ENCODE results near the gene PCDHGC5. TPM values are rescaled to one million over a fixed set of nuclear protein-coding genes. Genes with fewer than 3 reads are reported as not detected.

Gene PCDHGC5
- 2.0 and 2.2 TPM in 2 replicates for total RNA-seq (2014; rRNA removed; shearing (Covaris generic))

DNA sequence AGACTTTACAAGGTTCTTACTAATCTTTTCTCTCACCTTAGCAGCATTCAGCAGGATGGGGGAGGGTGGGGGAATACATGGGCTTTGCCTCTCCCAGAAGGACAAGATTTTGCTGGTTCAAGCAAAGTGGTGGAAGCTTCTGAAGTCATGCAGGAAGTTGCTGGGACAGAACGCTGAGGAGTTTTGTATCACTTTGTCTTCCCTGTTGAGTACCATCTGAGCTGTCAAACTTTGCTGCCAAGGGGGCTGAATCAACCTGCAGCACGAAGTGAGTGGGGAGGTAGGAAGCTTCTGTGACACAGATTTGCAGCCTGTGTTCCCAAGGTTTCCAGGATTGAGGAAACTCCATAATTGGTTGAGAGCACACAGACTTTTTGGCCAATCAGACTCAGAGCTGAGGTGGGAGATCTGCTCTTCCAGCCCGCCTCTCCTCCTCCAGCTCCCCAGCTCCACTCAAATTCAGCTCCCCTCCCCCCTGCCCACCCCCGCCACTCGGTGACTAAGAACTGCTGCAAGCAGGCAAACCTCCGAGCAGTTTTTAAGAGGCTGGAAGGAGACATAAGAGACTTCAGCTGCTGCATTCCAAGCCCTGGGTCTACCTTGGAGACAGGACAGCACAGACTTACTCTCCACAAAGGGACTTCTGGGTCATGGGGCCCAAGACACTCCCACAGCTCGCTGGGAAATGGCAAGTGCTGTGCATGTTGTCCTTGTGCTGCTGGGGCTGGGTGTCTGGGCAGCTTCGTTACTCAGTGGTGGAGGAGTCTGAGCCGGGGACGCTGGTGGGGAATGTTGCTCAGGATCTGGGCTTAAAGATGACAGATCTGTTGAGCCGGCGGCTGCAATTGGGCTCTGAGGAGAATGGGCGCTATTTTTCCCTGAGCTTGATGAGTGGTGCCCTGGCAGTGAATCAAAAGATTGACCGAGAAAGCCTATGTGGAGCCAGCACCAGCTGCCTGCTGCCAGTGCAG, at the start of gene PCDHGC5:
TSS of gene PCDHGC5 (plus strand) at position 491 of the 971 bp plus-strand sequence. CDS start at position 651, 160 bp downstream.
- DNase-seq (ENCODE audit: low read depth): peak; percentile 88

- peak; percentile 7 for DNase-seq (ENCODE audit: low read depth)
Observed at GRCh38 chr5:141439411-141440141, 49.3 kb upstream of the PCDHGC5 start.

GRCh38 chr5:141440341-141440740, 48.5 kb upstream of the PCDHGC5 start:
- DNase-seq (ENCODE audit: low read depth): no peak

DNA sequence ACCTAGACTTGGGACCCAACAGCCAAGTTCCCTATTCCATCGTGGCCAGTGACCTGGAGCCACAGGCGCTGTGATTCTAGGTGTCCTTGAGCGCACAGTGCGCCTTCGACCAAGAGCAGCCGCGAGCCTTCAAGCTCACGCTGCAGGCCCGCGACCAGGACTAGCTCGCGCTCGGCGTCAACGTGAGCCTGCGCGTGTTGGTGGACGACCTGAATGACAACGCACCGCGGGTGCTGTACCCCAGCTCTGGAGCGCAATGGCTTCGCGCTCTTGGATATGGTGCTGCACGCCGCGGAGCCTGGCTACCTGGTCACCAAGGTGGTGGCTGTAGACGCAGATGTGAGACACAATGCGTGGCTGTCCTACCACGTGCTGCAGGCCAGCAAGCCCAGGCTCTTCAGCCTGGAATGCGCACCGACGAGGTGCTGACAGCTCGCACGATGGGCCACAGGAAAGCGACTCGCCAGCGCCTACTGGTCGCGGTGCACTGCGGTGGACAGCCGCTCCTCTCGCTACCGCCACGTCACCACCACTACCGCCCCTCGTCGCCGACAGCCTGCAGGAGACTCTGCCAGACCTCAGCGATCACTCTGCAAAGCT, 47.2 kb upstream of the PCDHGC5 start:
- DNase-seq (ENCODE audit: low read depth): no peak

DNA sequence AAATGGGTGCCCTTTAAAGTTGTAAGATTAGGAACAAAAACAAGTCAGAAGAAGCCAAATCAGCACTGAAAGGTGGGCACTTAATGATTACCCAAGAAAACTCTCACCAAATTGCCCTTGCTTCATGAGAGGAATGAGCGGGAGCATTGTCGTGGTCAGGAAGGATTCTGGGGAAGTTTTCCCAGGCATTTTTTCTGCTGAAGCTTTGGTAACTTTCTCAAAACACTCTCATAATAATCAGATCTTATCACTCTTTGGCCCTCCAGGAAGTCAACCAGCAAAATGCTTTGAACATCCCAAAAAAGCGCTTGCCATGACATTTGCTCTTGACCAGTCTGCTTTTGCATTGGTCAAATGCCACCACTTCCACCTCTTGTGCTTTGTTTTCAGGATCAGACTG, 23.5 kb upstream of the PCDHGC5 start:
- peak; percentile 55 for DNase-seq (ENCODE audit: low read depth)

DNA sequence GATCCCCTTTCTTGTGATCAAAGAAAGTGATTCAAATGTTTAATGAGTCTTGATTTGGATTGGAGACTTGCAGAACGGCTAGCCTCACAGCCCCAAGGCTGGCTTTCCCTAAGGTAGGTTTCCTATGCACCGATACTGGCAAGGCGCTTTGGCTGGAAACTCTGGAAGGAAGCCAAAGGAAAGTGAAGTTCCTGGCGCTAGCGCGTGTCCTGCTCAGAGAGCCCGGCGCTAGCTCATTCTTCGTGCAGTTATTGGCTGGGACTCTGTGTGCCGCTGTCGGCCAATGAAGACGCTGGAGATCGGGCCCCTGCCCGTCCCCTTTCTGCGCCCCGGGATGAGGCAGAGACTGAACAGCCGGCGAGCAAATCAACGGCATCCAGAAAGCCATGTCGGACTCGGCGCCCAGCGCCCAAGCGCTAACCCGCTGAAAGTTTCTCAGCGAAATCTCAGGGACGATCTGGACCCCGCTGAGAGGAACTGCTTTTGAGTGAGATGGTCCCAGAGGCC, 13.2 kb upstream of the PCDHGC5 start, which contains the start of gene PCDHGC3:
TSS of gene PCDHGC3 (plus strand) at position 342 of the 507 bp plus-strand sequence. CDS start at position 493, 151 bp downstream.
- peak; percentile 96 for DNase-seq (ENCODE audit: low read depth)

GRCh38 chr5:141476132-141476911, 12.6 kb upstream of the PCDHGC5 start:
- DNase-seq (ENCODE audit: low read depth): peak; percentile 80

- DNase-seq (ENCODE audit: low read depth): no peak
Observed at GRCh38 chr5:141477044-141477575, 11.8 kb upstream of the PCDHGC5 start.

DNA sequence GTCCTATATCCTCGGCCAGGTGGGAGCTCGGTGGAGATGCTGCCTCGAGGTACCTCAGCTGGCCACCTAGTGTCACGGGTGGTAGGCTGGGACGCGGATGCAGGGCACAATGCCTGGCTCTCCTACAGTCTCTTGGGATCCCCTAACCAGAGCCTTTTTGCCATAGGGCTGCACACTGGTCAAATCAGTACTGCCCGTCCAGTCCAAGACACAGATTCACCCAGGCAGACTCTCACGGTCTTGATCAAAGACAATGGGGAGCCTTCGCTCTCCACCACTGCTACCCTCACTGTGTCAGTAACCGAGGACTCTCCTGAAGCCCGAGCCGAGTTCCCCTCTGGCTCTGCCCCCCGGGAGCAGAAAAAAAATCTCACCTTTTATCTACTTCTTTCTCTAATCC, 11.1 kb upstream of the PCDHGC5 start:
- no peak for DNase-seq (ENCODE audit: low read depth)

DNA sequence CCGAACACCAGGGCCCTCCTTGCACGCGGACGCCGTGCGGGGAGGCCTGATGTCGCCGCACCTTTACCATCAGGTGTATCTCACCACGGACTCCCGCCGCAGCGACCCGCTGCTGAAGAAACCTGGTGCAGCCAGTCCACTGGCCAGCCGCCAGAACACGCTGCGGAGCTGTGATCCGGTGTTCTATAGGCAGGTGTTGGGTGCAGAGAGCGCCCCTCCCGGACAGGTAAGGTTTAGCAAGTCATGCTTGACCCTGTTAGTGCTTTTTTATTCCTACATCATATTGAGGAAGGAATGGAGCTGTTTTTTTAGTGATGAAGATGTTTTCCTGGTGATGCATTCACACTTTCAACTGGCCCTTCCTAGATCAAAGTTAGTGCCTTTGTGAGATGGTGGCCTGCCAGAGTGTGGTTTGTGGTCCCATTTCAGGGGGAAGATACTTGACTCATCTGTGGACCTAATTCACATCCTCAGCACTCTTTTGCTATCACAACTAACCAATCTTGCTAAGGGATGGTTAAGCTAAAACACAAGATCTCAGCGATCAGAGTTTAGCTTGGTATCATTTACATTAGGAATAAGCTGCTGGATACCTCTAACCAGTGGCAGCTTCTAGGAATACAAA, 10.4 kb upstream of the PCDHGC5 start:
- peak; percentile 52 for DNase-seq (ENCODE audit: low read depth)

DNA sequence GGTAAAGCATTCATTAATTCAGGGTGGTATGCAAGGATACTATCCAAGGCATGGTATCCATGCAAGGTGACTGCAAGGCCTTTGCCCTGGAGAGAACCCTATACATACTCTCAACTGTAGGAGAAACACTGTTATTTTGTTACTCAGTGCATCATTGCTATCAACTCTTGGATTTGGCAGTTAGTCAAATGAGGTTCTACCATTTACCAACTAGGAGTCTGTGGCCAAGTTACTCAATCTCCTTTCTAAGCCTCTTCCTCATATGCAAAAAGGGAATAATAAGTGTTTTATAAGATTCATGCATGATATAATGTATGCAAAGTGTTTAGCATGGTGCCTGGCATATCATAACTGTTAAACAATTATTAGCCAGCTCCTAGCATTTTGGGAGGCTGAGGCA, 9.1 kb upstream of the PCDHGC5 start:
- DNase-seq (ENCODE audit: low read depth): peak; percentile 24

DNA sequence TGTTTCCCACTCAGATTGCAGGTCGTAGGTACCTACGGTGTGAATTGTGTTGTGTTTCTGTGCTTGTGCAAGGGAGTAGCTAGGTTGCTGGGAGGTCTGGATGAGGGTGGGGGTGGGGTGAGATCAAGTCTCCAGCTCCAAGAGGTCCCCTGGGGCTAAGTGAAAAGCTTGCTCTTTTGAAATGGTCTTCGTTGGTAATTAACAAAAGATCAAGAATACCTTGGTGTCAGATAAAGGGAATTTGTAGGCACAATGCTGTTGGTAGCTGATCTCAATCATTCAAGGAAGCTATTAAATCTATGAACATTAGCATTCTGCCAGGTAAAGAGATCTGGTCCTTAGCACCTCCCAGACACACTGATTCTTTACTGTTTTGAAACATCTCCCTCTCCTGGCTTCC, 5.0 kb upstream of the PCDHGC5 start:
- no peak for DNase-seq (ENCODE audit: low read depth)

DNA sequence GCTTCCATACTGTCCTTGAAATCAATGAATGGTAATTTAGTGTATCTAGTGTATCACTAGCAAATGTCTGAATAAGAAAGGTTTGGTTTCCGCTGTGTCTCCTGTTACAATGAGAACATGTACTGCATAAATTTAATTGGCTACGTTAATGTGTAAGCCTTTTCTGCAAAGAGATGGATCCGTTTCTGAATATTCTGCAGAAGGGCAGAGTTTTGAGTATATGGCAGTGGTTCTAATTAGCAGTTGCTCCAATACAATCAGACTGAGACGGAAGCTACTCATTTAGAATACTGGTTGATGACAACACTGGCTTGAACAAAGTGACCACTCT, 4.6 kb upstream of the PCDHGC5 start:
- no peak for DNase-seq (ENCODE audit: low read depth)

DNA sequence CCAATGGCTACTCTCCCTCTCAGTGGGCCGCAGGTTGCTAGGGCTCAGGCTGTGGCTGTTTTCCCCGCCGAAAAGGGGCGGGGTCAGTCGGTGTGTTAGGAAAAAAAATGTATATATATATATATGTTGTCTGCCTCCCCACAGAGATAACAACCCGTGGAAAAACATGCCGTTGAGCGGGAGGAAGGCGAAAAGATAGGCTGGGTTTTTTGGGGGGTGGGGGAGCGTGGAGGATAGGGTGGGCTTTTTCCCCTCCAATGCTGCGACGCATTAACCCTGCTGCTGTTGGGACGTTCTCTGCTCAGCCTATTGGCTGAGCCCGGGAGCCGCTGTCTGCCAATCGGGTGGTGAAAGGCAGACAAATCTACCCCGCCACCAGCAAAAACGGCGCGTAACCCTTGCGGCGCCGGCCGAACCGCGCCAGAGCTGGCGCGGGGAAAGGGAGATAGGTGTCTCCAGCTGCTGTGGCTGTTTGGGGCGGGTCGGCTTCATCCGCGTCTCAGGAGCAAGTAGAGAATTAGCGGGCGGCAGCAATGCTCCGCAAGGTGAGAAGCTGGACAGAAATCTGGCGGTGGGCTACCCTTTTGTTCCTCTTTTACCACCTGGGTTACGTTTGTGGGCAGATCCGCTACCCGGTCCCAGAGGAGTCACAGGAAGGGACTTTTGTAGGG, 4.1 kb upstream of the PCDHGC5 start, which contains the start of gene PCDHGC4:
TSS of gene PCDHGC4 (plus strand) at position 390 of the 671 bp plus-strand sequence. CDS start at position 534, 144 bp downstream.
- no peak for DNase-seq (ENCODE audit: low read depth)

- DNase-seq (ENCODE audit: low read depth): no peak
Observed at GRCh38 chr5:141485321-141486055, 3.4 kb upstream of the PCDHGC5 start.

DNA sequence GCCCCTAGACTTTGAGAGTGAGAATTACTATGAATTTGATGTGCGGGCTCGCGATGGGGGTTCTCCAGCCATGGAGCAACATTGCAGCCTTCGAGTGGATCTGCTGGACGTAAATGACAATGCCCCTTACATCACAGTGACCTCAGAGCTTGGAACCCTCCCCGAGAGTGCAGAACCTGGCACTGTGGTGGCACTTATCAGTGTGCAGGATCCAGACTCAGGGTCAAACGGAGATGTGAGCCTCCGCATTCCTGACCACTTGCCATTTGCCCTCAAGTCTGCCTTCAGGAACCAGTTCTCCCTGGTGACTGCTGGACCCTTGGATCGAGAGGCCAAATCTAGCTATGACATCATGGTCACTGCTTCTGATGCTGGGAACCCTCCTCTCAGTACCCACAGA, 2.8 kb upstream of the PCDHGC5 start:
- DNase-seq (ENCODE audit: low read depth): no peak

DNA sequence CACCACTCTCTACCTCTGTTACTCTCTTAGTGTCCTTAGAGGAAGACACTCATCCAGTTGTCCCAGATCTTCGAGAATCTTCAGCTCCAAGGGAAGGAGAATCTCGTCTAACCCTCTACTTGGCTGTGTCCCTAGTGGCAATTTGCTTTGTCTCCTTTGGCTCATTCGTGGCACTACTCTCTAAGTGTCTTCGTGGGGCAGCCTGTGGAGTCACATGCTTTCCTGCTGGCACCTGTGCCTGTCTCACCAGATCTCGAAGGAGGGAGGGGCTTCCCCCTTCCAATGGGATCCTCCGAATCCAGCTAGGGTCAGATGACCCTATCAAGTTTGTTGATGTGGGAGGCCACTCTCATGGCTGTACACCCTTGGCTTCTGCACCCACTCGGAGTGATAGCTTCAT, 1.8 kb upstream of the PCDHGC5 start:
- DNase-seq (ENCODE audit: low read depth): no peak

GRCh38 chr5:141489841-141490240, 960 bp downstream of the PCDHGC5 start:
- no peak for DNase-seq (ENCODE audit: low read depth)

DNA sequence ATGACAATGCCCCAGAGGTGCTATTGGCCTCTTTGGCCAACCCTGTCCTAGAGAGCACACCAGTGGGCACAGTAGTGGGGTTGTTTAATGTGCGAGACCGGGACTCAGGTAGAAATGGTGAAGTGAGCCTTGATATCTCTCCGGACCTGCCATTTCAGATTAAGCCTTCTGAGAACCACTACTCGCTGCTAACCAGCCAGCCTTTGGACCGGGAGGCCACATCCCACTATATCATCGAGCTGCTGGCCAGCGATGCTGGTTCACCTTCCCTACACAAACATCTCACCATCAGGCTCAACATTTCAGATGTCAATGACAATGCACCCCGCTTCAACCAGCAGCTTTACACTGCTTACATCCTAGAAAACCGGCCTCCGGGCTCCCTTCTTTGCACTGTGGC, 1.4 kb downstream of the PCDHGC5 start:
- no peak for DNase-seq (ENCODE audit: low read depth)

Data from M059J (cell line).